Hematopoietic multipotent progenitor cell treated with erythropoietin and hydrocortisone succinate and interleukin-3 and kit ligand, for 8 days (in vitro differentiated cells): ENCODE measurements around the gene PCCB.
"Not testable (repeated sequence)": the region's sequence is repeated elsewhere in the genome, so short reads cannot be mapped to it uniquely, and the experiment has no call there.

Experiments
- DNase-seq: peaks from one replicate; pipeline ENCODE4 v3.0.0-alpha.2; 2015

Gene PCCB

GRCh38 chr3:136329593-136329992 is 79.5 kb downstream of the PCCB start:
- DNase-seq = no peak

GRCh38 chr3:136330900-136331299 is 80.8 kb downstream of the PCCB start:
- peak; percentile 66 for DNase-seq

GRCh38 chr3:136332302-136332701 is 82.2 kb downstream of the PCCB start:
- DNase-seq = no peak

- no peak for DNase-seq
These were observed 82.6 kb downstream of the PCCB start for GRCh38 chr3:136332776-136333175.

- DNase-seq = no peak
These were observed 84.1 kb downstream of the PCCB start for GRCh38 chr3:136334209-136334608.

GRCh38 chr3:136334726-136335125 is 84.6 kb downstream of the PCCB start:
- DNase-seq = not testable (repeated sequence)

GRCh38 chr3:136336329-136337100 is 86.4 kb downstream of the PCCB start:
- DNase-seq = no peak

GRCh38 chr3:136343446-136343845 is 93.3 kb downstream of the PCCB start:
- peak; percentile 10 for DNase-seq

GRCh38 chr3:136343873-136344555 is 93.9 kb downstream of the PCCB start:
- DNase-seq = peak; percentile 68

GRCh38 chr3:136346486-136346885 is 96.3 kb downstream of the PCCB start:
- DNase-seq = no peak

- DNase-seq = no peak
These were observed 100.0 kb downstream of the PCCB start for GRCh38 chr3:136350132-136350531.

- DNase-seq = no peak
These were observed 100.4 kb downstream of the PCCB start for GRCh38 chr3:136350557-136350956.

- DNase-seq = no peak
These were observed 101.2 kb downstream of the PCCB start for GRCh38 chr3:136351351-136351750.

- no peak for DNase-seq
These were observed 101.8 kb downstream of the PCCB start for GRCh38 chr3:136351905-136352304.

- no peak for DNase-seq
These were observed 103.3 kb downstream of the PCCB start for GRCh38 chr3:136353461-136353860.

GRCh38 chr3:136366289-136366688 is 116.1 kb downstream of the PCCB start:
- DNase-seq = no peak

GRCh38 chr3:136375800-136376199 is 125.7 kb downstream of the PCCB start:
- DNase-seq = not testable (repeated sequence)

GRCh38 chr3:136377508-136377907 is 127.4 kb downstream of the PCCB start:
- DNase-seq = no peak

GRCh38 chr3:136378011-136378410 is 127.9 kb downstream of the PCCB start:
- DNase-seq = no peak
